ENCODE measurements around the gene DERA. TPM values are rescaled to one million over a fixed set of nuclear protein-coding genes. Genes with fewer than 3 reads are reported as not detected.

DERA gene
- total RNA-seq, 2 donors from 2014 or later = 33.0 to 33.7 TPM

- WGBS = 100% methylated on average over 2 of the region's 2 CpGs
- intact Hi-C loops (cut with DNase I) = no loop called here
These were observed 108.9 kb downstream of the DERA start for GRCh38 chr12:16020031-16020430.

DNA sequence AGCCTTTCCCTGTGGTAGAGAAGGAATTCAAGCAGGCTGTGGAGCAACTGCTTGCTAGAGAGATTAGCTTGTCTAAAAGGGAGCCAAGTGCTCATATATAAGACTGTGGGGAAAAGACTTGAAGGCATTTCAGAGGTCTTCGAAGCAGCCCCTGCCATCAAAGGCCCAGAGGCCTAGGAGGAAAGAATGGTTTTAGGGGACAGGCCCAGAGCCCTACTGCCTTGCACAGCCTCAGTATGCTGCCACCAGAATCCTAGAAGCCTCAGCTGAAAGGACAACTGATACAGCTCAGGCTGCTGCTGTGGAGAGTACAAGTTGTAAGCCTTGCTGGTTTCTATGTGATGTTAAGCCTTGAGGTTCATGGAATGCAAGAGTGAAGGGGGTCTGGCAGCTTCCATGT is 109.9 kb downstream of the DERA start:
- intact Hi-C loops (cut with DNase I) = no loop called here
- Histone ChIP-seq H3K36me3 (no peaks in the 10 kb centered on the region), H3K4me3 (no peak overlapping the region), H3K27ac (no peak overlapping the region), H3K4me1 (replicated peaks) (no peaks in the 10 kb centered on the region), H3K9me3 (no peaks in the 10 kb centered on the region), H3K27me3 (replicated peaks; ENCODE audit: insufficient read depth) (no peaks in the 10 kb centered on the region)
- DNase-seq (ENCODE audit: low spot score) = no peak
- 100% methylated on average over 1 of the region's 1 CpG for WGBS
- TF ChIP-seq POLR2AphosphoS5 (IDR thresholded peaks at IDR 0.05) (no peak), CTCF (IDR thresholded peaks at IDR 0.05) (no peak), POLR2A (IDR thresholded peaks at IDR 0.05) (no peak)

More at GRCh38 chr12:16020031-16020430, 108.9 kb downstream of the DERA start:
- no peak overlapping the region for H3K4me3 ChIP-seq
- H3K27ac ChIP-seq = no peak overlapping the region
- TF ChIP-seq CTCF (IDR thresholded peaks at IDR 0.05) (no peak), POLR2AphosphoS5 (IDR thresholded peaks at IDR 0.05) (no peak), POLR2A (IDR thresholded peaks at IDR 0.05) (no peak)
- no peaks in the 10 kb centered on the region for H3K36me3 ChIP-seq
- no peak for DNase-seq (ENCODE audit: low spot score)
- H3K9me3 ChIP-seq = no peaks in the 10 kb centered on the region
- no peaks in the 10 kb centered on the region for H3K27me3 ChIP-seq (replicated peaks; ENCODE audit: insufficient read depth)
- H3K4me1 ChIP-seq (replicated peaks) = no peaks in the 10 kb centered on the region

GRCh38 chr12:16021676-16022075 is 110.5 kb downstream of the DERA start:
- Histone ChIP-seq H3K36me3 (no peaks in the 10 kb centered on the region), H3K4me1 (replicated peaks) (no peaks in the 10 kb centered on the region), H3K4me3 (no peak overlapping the region), H3K27ac (no peak overlapping the region), H3K9me3 (no peaks in the 10 kb centered on the region), H3K27me3 (replicated peaks; ENCODE audit: insufficient read depth) (no peaks in the 10 kb centered on the region)
- TF ChIP-seq CTCF (IDR thresholded peaks at IDR 0.05) (no peak), POLR2A (IDR thresholded peaks at IDR 0.05) (no peak), POLR2AphosphoS5 (IDR thresholded peaks at IDR 0.05) (no peak)
- WGBS = 88% methylated on average over 2 of the region's 2 CpGs
- intact Hi-C loops (cut with DNase I) = no loop called here
- DNase-seq (ENCODE audit: low spot score) = no peak

- no peaks in the 10 kb centered on the region for H3K9me3 ChIP-seq
- no peaks in the 10 kb centered on the region for H3K36me3 ChIP-seq
- 56% methylated on average over 2 of the region's 2 CpGs for WGBS
- no peaks in the 10 kb centered on the region for H3K27me3 ChIP-seq (replicated peaks; ENCODE audit: insufficient read depth)
- TF ChIP-seq CTCF (IDR thresholded peaks at IDR 0.05) = no peak
- no peak for TF ChIP-seq POLR2A (IDR thresholded peaks at IDR 0.05)
- no peak for TF ChIP-seq POLR2AphosphoS5 (IDR thresholded peaks at IDR 0.05)
- DNase-seq (ENCODE audit: low spot score) = no peak
- no peak overlapping the region for H3K4me3 ChIP-seq
- no peak overlapping the region for H3K27ac ChIP-seq
- H3K4me1 ChIP-seq (replicated peaks) = no peaks in the 10 kb centered on the region
- intact Hi-C loops (cut with DNase I) = no loop called here
These were observed 115.9 kb downstream of the DERA start for GRCh38 chr12:16027002-16027401.

GRCh38 chr12:16030744-16031143 is 119.6 kb downstream of the DERA start:
- no peaks in the 10 kb centered on the region for H3K9me3 ChIP-seq
- H3K4me1 ChIP-seq (replicated peaks) = peaks cover 2% of the 10 kb centered on the region
- no peak overlapping the region for H3K27ac ChIP-seq
- no peak for DNase-seq (ENCODE audit: low spot score)
- 97% methylated on average over 2 of the region's 2 CpGs for WGBS
- no peak overlapping the region for H3K4me3 ChIP-seq
- H3K36me3 ChIP-seq = no peaks in the 10 kb centered on the region
- no peak for TF ChIP-seq CTCF (IDR thresholded peaks at IDR 0.05)
- no peak for TF ChIP-seq POLR2AphosphoS5 (IDR thresholded peaks at IDR 0.05)
- no peak for TF ChIP-seq POLR2A (IDR thresholded peaks at IDR 0.05)
- no peaks in the 10 kb centered on the region for H3K27me3 ChIP-seq (replicated peaks; ENCODE audit: insufficient read depth)
- intact Hi-C loops (cut with DNase I) = no loop called here
